Liver (tissue), 3 donors: Measurements from ENCODE around the gene DHCR24.

Source experiments
- EGR1 ChIP-seq, 2 donors: IDR thresholded peaks; 2 replicates each; pipeline ENCODE4 v1.6.1; 2016 to 2018; ENCODE audit warnings: antibody characterized with exemption in 2 of 2, low read depth in 2 of 2
- TF ChIP-seq, protein P1 (sequence below): IDR thresholded peaks from 2 replicates; pipeline ENCODE4 v1.6.1; 2016; ENCODE audit warnings: antibody characterized with exemption
- TF ChIP-seq, protein P2 (sequence below): fragments of 150-350 bp; IDR thresholded peaks from 2 replicates; pipeline ENCODE4 v1.5.1; 2017; ENCODE audit warnings: improper control_type of control experiment, low read depth, low read length; ENCODE audit not compliant: missing input control
- TF ChIP-seq, protein P3 (sequence below): IDR thresholded peaks from 2 replicates; pipeline ENCODE4 v1.6.1; 2016; ENCODE audit warnings: antibody characterized with exemption
- TF ChIP-seq, protein P4 (sequence below): IDR thresholded peaks from 2 replicates; pipeline ENCODE4 v1.6.1; 2016; ENCODE audit warnings: antibody characterized with exemption, mild to moderate bottlenecking
- donor health status: healthy.
- donor health status: healthy.

DNA sequence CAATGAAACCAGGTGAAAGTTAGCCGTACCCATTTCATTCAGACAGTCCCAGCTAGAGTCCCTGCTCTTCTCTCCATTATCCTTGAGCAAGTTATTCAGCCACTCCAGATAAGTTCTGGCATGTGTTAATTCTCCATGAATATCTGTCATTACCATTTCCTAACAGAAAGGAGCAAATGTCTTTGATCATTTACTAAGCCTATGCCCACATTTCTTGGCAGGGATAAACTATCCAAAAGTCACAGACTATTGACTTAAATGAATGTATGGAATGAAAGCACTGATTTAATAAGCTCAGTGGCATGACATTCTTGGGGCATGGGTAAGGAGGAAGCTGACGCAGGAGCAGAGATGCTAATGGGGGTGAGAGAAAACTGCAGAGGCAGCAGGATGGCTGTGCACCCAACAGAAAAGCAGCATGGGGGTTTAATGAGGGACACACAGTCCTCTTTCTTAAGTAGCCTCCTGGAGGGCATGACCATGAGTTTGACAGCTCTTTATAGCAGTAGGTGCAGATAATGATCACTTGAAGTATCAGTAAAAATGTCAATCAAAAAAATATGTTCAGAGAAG lies 17.6 kb upstream of the DHCR24 start:
- TF ChIP-seq, protein P1, sequence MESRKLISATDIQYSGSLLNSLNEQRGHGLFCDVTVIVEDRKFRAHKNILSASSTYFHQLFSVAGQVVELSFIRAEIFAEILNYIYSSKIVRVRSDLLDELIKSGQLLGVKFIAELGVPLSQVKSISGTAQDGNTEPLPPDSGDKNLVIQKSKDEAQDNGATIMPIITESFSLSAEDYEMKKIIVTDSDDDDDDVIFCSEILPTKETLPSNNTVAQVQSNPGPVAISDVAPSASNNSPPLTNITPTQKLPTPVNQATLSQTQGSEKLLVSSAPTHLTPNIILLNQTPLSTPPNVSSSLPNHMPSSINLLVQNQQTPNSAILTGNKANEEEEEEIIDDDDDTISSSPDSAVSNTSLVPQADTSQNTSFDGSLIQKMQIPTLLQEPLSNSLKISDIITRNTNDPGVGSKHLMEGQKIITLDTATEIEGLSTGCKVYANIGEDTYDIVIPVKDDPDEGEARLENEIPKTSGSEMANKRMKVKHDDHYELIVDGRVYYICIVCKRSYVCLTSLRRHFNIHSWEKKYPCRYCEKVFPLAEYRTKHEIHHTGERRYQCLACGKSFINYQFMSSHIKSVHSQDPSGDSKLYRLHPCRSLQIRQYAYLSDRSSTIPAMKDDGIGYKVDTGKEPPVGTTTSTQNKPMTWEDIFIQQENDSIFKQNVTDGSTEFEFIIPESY, result no peak
- TF ChIP-seq EGR1 (IDR thresholded peaks at IDR 0.05; ENCODE audit: low read depth in 2 of 2), result no peak
- TF ChIP-seq, protein P2, sequence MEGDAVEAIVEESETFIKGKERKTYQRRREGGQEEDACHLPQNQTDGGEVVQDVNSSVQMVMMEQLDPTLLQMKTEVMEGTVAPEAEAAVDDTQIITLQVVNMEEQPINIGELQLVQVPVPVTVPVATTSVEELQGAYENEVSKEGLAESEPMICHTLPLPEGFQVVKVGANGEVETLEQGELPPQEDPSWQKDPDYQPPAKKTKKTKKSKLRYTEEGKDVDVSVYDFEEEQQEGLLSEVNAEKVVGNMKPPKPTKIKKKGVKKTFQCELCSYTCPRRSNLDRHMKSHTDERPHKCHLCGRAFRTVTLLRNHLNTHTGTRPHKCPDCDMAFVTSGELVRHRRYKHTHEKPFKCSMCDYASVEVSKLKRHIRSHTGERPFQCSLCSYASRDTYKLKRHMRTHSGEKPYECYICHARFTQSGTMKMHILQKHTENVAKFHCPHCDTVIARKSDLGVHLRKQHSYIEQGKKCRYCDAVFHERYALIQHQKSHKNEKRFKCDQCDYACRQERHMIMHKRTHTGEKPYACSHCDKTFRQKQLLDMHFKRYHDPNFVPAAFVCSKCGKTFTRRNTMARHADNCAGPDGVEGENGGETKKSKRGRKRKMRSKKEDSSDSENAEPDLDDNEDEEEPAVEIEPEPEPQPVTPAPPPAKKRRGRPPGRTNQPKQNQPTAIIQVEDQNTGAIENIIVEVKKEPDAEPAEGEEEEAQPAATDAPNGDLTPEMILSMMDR, result no peak
- TF ChIP-seq, protein P3, sequence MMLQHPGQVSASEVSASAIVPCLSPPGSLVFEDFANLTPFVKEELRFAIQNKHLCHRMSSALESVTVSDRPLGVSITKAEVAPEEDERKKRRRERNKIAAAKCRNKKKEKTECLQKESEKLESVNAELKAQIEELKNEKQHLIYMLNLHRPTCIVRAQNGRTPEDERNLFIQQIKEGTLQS, result no peak
- TF ChIP-seq, protein P4, sequence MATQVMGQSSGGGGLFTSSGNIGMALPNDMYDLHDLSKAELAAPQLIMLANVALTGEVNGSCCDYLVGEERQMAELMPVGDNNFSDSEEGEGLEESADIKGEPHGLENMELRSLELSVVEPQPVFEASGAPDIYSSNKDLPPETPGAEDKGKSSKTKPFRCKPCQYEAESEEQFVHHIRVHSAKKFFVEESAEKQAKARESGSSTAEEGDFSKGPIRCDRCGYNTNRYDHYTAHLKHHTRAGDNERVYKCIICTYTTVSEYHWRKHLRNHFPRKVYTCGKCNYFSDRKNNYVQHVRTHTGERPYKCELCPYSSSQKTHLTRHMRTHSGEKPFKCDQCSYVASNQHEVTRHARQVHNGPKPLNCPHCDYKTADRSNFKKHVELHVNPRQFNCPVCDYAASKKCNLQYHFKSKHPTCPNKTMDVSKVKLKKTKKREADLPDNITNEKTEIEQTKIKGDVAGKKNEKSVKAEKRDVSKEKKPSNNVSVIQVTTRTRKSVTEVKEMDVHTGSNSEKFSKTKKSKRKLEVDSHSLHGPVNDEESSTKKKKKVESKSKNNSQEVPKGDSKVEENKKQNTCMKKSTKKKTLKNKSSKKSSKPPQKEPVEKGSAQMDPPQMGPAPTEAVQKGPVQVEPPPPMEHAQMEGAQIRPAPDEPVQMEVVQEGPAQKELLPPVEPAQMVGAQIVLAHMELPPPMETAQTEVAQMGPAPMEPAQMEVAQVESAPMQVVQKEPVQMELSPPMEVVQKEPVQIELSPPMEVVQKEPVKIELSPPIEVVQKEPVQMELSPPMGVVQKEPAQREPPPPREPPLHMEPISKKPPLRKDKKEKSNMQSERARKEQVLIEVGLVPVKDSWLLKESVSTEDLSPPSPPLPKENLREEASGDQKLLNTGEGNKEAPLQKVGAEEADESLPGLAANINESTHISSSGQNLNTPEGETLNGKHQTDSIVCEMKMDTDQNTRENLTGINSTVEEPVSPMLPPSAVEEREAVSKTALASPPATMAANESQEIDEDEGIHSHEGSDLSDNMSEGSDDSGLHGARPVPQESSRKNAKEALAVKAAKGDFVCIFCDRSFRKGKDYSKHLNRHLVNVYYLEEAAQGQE, result no peak
